Bronchial epithelial cell (primary cell): ENCODE measurements around the gene GPSM1. TPM values are rescaled to one million over a fixed set of nuclear protein-coding genes. Genes with fewer than 3 reads are reported as not detected.

Experiments
- DNase-seq: peaks from one replicate; pipeline ENCODE4 v3.0.0-alpha.2; 2010; ENCODE audit warnings: low read depth
- FAIRE-seq: peaks from 2 replicates; lab custom pipeline; 2011; peaks lifted over from hg19 to GRCh38; lab: Jason Lieb, UNC
- H3K27me3 ChIP-seq: 2 replicates; pipeline ENCODE4 v1.5.1; 2011; ENCODE audit warnings: low read length; ENCODE audit not compliant: control insufficient read depth, insufficient read depth
- H3K36me3 ChIP-seq: 2 replicates; pipeline ENCODE4 v1.5.1; 2011; ENCODE audit warnings: low read length; ENCODE audit not compliant: control insufficient read depth, insufficient read depth
- H3K4me3 ChIP-seq: 2 replicates; pipeline ENCODE4 v1.5.1; 2011; ENCODE audit warnings: mild to moderate bottlenecking, low read depth, low read length, control low read depth
- total RNA-seq: library from RNA; depleted of rRNA; stranded (reverse); fragments of >200 nt; gene quantifications from 2 replicates; pipeline ENCODE4 v1.2.1, GENCODE V29; 2014
- TF ChIP-seq, protein P1 (sequence below): IDR thresholded peaks from 2 replicates; pipeline ENCODE4 v1.5.1; 2011; ENCODE audit warnings: mild to moderate bottlenecking, moderate library complexity, low read length, control low read depth, inconsistent platforms; ENCODE audit not compliant: insufficient read depth, severe bottlenecking

Gene GPSM1
- total RNA-seq, 1 donor from 2014 or later = 13.4 TPM

GRCh38 chr9:136328622-136329041 is 1.3 kb downstream of the GPSM1 start:
- no peak for DNase-seq
- H3K4me3 ChIP-seq = peak overlapping the region; percentile 54
- no peaks in the 10 kb centered on the region for H3K36me3 ChIP-seq
- no peak for FAIRE-seq
- TF ChIP-seq, protein P1, sequence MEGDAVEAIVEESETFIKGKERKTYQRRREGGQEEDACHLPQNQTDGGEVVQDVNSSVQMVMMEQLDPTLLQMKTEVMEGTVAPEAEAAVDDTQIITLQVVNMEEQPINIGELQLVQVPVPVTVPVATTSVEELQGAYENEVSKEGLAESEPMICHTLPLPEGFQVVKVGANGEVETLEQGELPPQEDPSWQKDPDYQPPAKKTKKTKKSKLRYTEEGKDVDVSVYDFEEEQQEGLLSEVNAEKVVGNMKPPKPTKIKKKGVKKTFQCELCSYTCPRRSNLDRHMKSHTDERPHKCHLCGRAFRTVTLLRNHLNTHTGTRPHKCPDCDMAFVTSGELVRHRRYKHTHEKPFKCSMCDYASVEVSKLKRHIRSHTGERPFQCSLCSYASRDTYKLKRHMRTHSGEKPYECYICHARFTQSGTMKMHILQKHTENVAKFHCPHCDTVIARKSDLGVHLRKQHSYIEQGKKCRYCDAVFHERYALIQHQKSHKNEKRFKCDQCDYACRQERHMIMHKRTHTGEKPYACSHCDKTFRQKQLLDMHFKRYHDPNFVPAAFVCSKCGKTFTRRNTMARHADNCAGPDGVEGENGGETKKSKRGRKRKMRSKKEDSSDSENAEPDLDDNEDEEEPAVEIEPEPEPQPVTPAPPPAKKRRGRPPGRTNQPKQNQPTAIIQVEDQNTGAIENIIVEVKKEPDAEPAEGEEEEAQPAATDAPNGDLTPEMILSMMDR = no peak
- peaks cover 2% of the 10 kb centered on the region for H3K27me3 ChIP-seq

DNA sequence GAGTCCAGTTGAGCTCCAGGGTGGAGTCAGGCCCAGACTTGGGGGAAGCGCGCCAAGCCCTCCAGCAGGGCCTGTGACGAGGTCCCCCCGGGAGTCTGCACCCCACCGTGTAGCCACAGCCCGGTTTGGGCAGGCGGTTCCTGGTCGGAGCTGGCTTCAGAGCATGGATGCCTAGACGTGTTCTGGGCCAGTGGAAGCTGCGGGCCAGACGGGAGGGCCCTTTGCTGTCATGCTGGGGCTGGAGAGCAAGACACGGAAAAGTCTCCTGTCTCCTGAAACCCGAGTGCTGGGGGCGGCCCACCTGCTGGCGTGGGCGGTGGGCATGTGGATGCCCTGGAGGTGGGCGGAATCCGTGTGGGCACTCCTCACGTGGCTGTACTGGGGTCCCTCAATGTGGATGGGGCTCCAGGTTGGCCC is 1.9 kb downstream of the GPSM1 start:
- FAIRE-seq (no peak), DNase-seq (no peak)
- TF ChIP-seq, protein P1 = no peak

DNA sequence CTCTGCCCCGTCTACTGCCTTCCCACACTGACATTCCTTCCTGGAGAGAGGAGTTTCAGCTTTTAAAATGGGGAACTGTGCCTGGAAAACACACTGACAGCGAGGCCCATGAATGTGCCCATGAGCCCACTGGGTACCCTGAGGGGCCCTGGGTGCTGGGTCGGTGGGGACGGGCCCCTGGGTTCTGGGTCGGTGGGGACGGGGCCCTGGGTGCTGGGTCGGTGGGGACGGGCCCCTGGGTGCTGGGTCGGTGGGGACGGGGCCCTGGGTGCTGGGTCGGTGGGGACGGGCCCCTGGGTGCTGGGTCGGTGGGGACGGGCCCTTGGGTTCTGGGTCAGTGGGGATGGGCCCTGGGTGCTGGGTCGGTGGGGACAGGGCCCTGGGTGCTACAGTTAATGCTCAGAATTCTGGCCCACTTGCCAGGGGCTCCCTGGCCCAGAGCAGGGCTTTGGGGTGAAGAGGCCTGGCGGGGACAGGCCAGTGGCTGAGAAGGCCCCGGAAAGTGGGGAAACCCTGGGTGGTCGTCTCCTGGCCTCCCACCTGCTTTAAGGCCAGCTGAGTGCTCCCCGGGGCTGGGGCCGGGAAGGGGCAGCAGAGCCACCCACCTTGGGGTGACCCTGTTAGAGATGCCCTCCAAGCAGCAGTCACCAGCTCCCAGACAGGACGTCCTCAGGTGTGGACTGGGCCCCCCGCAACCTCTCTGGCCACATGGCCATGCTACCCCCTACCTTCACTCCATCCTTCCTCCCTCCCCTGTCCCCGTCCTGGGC is 2.5 kb downstream of the GPSM1 start:
- DNase-seq = no peak
- TF ChIP-seq, protein P1 = no peak
- Histone ChIP-seq H3K4me3 (no peak overlapping the region), H3K27me3 (no peaks in the 10 kb centered on the region), H3K36me3 (no peaks in the 10 kb centered on the region)
- FAIRE-seq = no peak

More for the DNA sequence above, 1.9 kb downstream of the GPSM1 start:
- H3K4me3 ChIP-seq = no peak overlapping the region
- H3K27me3 ChIP-seq = peaks cover 2% of the 10 kb centered on the region
- no peaks in the 10 kb centered on the region for H3K36me3 ChIP-seq

GRCh38 chr9:136330406-136330990 is 3.2 kb downstream of the GPSM1 start:
- Histone ChIP-seq H3K36me3 (no peaks in the 10 kb centered on the region), H3K27me3 (no peaks in the 10 kb centered on the region), H3K4me3 (no peak overlapping the region)
- FAIRE-seq (no peak), DNase-seq (no peak)
- TF ChIP-seq, protein P1 = no peak

- DNase-seq = no peak
- Histone ChIP-seq H3K36me3 (no peaks in the 10 kb centered on the region), H3K4me3 (no peak overlapping the region), H3K27me3 (no peaks in the 10 kb centered on the region)
- TF ChIP-seq, protein P1 = no peak
- no peak for FAIRE-seq
Observed at GRCh38 chr9:136331030-136331429, 3.7 kb downstream of the GPSM1 start.
